ENCODE data around the gene MRGPRF.
"Not testable (repeated sequence)": the region's sequence is repeated elsewhere in the genome, so short reads cannot be mapped to it uniquely, and the experiment has no call there.

The MRGPRF gene

DNA sequence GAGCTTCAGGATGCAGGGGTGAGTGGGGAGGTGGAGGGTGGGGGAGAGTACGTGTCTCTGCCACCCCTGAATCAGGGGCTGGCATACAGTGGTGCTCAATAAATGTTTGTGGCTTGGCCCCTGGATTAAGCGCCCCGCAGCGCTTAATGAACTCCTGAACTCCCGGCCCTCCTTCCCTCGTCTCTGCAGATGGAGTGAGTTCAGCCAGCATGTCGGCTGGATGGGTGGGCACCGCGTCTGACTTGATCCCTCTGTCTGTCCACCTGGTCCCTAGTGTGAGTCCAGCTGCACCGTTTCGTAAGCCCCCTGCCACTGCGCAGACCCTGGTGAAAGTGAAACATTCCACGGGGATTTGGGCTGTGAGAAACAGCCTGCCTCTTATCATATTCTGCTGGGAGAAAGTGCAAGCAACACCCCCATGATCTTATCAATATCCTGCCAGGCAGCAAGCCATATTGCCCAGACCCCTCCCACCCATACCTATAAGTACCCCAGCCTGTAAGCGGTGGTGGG is 20.2 kb downstream of the MRGPRF start:
- DNase-seq (ENCODE audit: low read depth in 3 of 3, low spot score in 1 of 3), result no peak

GRCh38 chr11:68990995-68991780 is 21.9 kb downstream of the MRGPRF start:
- no peak for DNase-seq (ENCODE audit: low read depth in 3 of 3, low spot score in 1 of 3)

GRCh38 chr11:68989936-68990606 is 23.0 kb downstream of the MRGPRF start:
- no peak for DNase-seq (ENCODE audit: low read depth in 3 of 3, low spot score in 1 of 3)

GRCh38 chr11:68988491-68988890 is 24.6 kb downstream of the MRGPRF start:
- no peak for DNase-seq (ENCODE audit: low read depth in 3 of 3, low spot score in 1 of 3)

GRCh38 chr11:68987211-68987610 is 25.8 kb downstream of the MRGPRF start:
- no peak for DNase-seq (ENCODE audit: low read depth in 3 of 3, low spot score in 1 of 3)

- DNase-seq (ENCODE audit: low read depth in 3 of 3, low spot score in 1 of 3), result no peak
Measured at GRCh38 chr11:68983801-68984200, 29.2 kb downstream of the MRGPRF start.

- no peak for DNase-seq (ENCODE audit: low read depth in 3 of 3, low spot score in 1 of 3)
Measured at GRCh38 chr11:68982134-68982533, 30.9 kb downstream of the MRGPRF start.

DNA sequence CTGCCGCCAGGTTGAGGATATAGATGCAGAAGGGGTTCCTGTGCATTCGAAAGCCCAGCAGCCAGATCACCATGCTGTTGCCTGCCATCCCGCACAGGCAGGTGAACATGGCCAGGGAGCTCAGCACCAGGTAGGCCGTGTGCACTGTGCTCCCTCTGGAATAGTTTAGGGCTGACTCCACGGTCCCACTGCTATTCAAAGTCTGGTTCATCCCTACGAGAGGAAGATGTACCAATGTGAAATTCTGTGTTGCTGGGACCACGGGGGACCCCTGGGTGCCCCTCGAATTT is 32.3 kb downstream of the MRGPRF start, which contains the start of gene MRGPRD:
MRGPRD (minus strand) TSS at position 211 of the 290 bp plus-strand sequence; CDS start at position 211, 0 bp downstream.
- DNase-seq (ENCODE audit: low read depth in 3 of 3, low spot score in 1 of 3), result no peak

DNA sequence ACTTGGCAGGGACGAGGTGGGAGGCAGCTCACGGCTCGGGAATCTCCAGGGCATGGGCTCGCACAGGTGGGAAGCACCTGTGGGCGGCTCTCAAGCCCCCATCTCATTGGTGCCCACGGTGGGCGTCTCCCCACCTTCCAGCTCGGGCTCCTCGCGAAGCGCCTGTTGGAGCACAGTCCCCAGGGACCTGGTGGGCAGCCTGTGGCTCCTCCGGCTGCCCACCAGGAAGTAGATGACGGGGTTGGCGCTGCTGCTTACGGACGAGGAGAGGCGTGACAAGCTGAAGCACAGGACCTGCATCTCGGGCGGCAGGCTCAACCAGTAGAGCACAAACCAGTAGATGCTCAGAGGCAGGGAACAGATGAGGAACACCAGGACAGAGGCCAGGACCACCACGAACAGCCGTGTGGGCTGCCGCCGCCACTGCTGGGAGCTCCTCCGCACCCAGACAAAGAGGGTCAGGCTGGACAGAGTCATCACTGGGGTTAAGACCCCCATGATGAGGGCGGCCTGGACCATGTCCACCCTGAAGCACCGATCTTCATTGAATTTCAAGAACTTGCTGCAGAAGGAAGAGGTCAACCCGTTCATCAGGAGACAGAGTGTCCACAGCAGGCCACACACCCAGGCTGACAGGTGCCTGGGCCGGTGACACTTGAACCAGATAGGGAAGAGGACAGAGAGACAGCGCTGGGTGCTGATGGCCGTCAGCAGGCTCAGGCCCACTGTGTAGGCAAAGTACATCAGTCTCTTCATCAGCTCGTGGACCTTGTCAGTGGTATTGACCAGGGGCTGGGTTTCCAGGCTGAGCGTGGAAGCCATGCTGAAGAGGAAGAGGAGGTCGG is 32.9 kb downstream of the MRGPRF start:
- no peak for DNase-seq (ENCODE audit: low read depth in 3 of 3, low spot score in 1 of 3)

- no peak for DNase-seq (ENCODE audit: low read depth in 3 of 3, low spot score in 1 of 3)
Measured at GRCh38 chr11:68978931-68979594, 34.0 kb downstream of the MRGPRF start.

DNA sequence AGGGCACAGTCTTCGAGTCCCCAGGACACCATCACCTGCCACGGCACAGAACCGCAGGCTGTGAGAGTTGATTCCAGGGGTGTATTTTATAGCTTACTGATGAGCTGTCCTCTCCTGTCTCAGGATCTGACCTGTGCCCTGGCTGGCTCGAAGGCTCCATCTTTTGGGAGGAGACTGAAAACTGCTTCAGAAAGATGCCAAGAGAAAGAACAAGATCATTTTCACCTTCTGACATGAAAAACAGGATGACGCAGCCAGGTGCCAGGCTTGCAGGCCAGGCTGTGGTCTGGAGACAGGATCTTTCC is 34.5 kb downstream of the MRGPRF start:
- no peak for DNase-seq (ENCODE audit: low read depth in 3 of 3, low spot score in 1 of 3)

DNA sequence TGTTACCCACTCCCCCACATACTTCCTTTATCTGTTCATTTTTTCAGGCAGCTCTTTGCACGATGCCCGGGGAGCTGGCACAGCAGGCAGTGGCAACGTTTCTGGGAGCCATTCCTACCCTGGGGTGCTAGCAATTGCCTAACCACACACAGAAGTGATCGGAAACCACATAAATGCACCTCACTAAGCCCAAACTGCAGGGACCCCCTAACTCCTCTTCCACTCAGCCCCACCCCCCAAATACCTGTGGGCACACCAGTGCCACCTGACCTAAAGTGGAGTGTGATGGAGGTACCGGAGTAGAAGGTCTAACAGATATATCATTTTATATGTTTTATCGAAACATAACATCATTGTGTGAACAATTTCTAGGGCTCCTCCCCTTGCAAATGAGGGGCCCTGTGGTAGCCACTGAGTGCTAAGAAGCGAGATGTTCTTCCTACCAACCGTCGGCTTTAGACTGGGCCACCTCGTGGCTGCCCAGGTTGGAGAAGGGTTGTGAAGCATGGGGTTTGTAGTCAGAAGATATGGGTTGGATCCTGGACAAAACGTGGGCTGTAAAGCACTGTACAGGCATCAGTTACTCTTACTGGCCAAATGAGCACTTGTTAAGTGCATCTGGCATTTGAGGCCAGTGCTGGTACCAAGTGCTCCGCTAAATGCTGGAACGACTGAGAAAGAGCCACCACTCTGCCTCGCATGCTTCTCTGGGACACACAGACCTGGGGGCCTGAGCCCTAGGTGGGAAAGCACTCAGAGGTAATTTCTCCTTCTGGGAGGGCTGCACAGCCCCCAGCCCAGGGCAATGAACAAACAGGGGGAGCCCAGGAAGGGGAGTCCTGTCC is 35.0 kb downstream of the MRGPRF start:
- DNase-seq (ENCODE audit: low read depth in 3 of 3, low spot score in 1 of 3), result no peak

DNA sequence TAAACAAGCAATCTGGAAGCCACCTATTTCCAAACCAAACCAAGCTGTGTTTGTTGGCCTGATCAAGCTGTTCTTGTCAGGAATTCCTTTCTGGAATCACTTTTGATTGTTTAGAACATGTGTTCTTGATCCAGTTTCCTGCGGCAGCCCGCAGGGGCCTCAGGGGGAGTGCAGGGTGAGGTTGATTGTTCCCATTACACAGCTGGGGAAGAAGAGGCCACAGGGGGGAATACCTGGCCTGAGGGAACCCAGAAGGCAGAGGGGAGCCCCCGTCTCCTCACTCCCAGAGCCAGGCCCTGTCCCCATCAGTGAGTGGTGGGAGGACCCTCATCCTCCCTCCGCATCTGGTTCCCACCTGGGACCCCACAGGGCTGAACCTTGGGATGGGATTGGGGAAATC is 36.5 kb downstream of the MRGPRF start:
- no peak for DNase-seq (ENCODE audit: low read depth in 3 of 3, low spot score in 1 of 3)

DNA sequence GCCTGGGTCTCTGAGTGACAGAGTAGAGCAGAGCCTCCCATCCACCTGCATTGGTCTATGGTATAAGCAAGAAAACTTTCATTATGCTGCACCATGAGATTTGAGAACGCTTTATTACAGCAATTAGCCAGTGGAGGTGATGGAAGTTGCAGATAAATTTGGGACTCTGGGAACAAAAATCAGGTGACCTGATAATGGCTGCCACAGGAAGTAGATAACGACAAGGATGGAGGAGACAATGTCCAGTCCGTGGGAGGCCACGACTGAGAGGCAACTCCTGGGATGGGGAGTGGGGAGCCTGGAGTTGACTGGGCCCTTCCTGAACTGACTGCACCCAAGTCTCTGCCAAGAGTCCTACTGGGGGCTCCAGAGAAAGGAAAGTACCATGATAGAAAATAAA is 37.0 kb downstream of the MRGPRF start:
- no peak for DNase-seq (ENCODE audit: low read depth in 3 of 3, low spot score in 1 of 3)

GRCh38 chr11:68974421-68975194 is 38.4 kb downstream of the MRGPRF start:
- DNase-seq (ENCODE audit: low read depth in 3 of 3, low spot score in 1 of 3), result no peak

DNA sequence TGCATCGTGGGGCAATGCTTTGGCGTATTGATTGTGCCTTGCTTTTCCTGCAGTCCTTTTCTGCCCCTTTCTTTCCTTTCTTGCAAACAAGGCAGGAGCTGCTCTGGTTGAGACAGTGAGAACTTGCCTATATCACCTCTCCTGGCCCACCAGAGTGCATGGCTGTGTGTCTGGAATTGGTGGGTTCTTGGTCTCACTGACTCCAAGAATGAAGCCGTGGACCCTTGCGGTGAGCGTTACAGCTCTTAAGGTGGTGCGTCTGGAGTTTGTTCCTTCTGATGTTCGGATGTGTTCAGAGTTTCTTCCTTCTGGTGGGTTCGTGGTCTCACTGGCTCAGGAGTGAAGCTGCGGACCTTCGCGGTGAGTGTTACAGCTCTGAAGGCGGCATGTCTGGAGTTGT is 39.3 kb downstream of the MRGPRF start:
- not testable (repeated sequence) for DNase-seq (ENCODE audit: low read depth in 3 of 3, low spot score in 1 of 3)

GRCh38 chr11:68973219-68973618 is 39.8 kb downstream of the MRGPRF start:
- DNase-seq (ENCODE audit: low read depth in 3 of 3, low spot score in 1 of 3), result no peak

DNA sequence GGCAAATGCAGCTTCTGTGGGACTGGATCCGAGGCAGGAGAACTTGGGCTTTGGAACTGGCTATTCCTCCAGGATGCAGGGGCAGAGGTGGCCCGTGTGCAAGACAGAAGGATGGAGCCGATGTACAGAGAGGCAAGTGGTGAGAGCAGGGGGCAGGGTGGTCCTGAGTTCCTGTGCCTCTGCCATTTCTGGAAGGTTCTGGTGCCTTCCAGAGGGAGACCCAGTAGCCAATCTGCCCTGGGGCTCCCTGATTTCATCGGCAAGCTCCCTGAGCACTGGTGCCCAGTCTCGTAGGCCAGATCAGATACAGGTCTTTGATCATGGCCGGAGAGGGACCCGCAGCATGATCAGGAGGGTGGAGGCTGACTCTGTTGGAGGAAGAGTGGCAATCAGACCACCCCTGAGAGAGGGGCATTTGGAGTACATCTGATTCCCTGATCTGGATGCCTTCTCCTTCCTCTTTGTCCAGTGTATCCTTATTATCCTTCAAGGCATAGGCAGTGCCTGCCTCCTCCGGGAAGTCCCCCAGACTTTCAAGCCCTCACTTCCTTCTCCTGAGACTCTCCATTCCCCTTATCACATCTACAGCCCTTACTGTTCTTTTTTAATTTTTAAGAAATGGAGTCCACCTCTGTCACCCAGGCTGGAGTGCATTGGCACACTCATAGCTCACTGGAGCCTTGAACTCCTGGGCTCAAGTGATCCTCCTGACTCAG is 42.0 kb downstream of the MRGPRF start:
- DNase-seq (ENCODE audit: low read depth in 3 of 3, low spot score in 1 of 3), result no peak

- no peak for DNase-seq (ENCODE audit: low read depth in 3 of 3, low spot score in 1 of 3)
Measured at GRCh38 chr11:68969386-68969785, 43.7 kb downstream of the MRGPRF start.

Measured in stimulated activated CD4-positive, alpha-beta T cell treated with anti-CD3 and anti-CD28 coated beads, TNF-alpha, amount 100 ng/mL, for 1 hour (primary cell).